HG03378 (cell line): ENCODE results near the gene ZNF844.
"Not testable (repeated sequence)": the region's sequence is repeated elsewhere in the genome, so short reads cannot be mapped to it uniquely, and the experiment has no call there.

Experiments
- ATAC-seq: cut with Tn5 transposase; IDR thresholded peaks from one replicate; pipeline ENCODE4 v1.9.1; 2021; ENCODE audit warnings: mild to moderate bottlenecking, moderate library complexity; ENCODE audit not compliant: unreplicated experiment

The ZNF844 gene

GRCh38 chr19:12064590-12065538 lies at the start of gene ZNF844:
TSS of gene ZNF844 (plus strand) at chr19:12064731. CDS start at chr19:12064874, 143 bp downstream.
- ATAC-seq = peak; percentile 76

DNA sequence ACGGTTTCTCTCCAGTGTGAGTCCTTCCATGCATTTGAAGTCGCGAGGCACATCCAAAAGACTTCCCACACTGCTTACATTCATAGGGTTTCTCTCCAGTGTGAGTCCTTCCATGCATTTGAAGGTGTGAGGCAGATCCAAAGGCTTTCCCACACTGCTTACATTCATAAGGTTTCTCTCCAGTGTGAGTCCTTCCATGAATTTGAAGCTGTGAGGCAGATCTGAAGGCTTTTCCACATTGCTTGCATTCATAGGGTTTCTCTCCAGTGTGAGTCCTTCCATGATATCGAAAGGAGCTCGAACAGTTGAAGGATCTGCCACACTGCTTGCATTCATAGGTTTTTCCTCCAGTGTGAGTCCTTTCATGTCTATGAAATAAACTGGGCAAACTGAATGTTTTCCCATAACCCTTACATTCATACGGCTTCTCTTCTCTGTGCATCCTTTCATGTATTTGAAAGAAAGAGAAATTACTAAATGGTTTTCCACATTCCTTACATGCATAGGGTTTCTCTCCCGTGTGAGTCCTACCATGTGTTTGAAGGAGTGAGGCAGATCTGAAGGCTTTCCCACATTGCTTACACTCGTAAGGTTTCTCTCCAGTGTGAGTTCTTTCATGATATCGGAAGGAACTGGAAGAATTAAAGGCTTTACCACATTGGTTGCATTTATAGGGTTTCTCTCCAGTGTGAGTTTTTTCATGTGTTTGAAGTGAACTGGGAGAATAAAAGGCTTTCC lies 49.3 kb upstream of the ZNF844 start:
- no peak for ATAC-seq

GRCh38 chr19:12015753-12016116 lies 48.8 kb upstream of the ZNF844 start:
- no peak for ATAC-seq

- no peak for ATAC-seq
Measured at GRCh38 chr19:12034198-12034597, 30.3 kb upstream of the ZNF844 start.

- ATAC-seq = no peak
Measured at GRCh38 chr19:12034620-12035019, 29.9 kb upstream of the ZNF844 start.

DNA sequence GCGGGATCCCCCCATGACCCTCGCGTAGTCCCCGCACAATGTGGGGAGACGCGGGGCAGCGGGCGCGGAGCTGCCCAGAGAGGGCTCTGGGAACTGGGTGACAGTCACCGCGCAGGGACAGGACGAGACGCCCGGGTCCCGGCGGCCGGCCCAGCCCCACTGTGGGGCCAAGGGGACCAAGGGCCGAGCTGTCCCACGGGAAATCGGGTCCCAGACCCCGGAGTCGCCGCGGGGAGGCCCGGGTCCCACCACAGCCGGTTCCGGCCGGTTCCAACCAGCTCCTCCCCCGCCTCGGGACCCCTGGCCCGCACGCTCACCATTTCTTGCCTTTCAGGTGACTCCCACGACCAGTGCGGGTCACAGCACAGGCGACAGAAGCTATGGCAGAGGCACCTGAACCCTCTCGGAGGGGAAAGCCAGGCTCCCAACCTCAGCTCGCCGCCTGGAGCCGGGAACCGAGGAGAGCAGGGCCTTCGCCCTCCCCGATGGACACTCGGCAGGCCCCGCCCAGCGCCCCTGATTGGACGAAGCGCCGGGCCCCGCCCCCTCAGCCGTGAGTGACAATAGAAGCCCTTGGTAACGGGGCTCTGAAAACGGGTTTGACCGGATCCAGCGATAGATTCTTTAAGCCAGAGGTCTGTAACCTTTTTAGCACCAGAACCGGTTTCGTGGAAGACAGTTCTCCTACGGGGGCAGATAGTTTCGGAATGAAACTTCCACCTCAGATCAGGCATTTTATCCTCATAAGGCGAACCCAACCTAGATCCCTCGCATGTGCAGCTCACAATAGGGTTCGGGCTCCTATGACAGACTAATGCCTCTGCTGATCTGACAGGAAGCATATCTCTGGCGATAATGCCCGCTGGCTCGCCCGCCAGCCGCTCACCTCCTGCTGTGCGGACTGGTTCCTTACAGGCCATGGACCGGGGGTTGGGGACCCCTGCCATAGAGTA lies 29.0 kb upstream of the ZNF844 start, which contains the start of gene ZNF433:
ZNF433 (minus strand) TSS at position 460 of the 953 bp plus-strand sequence; CDS start at position 320, 140 bp downstream.
- ATAC-seq = peak; percentile 70

- no peak for ATAC-seq
Measured at GRCh38 chr19:12042893-12043292, 21.6 kb upstream of the ZNF844 start.

- ATAC-seq = no peak
Measured at GRCh38 chr19:12043752-12044422, 20.6 kb upstream of the ZNF844 start.

- ATAC-seq = no peak
Measured at GRCh38 chr19:12047868-12048267, 16.7 kb upstream of the ZNF844 start.

DNA sequence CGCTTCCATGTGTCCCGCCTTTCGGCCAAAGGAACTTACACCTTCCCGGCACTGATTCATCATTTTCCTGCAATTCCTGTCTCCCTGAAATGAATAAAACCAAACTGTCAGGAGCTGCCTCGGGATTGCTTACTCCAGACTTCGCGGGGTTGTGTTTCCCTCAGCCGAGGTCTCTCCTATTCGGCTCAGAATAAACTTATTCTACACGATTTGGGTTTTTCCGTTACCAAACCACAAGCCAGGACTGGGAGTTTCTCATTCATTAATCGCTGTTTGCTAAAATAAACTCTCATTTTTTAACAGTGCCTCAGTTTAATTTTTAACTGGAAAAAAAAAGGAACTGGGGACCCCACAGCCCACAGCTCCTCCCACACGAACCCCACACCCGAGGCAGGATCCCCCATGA lies 12.4 kb upstream of the ZNF844 start:
- no peak for ATAC-seq

GRCh38 chr19:12052497-12053169 lies 11.9 kb upstream of the ZNF844 start, which contains the start of gene ZNF878:
TSS of gene ZNF878 (minus strand) at chr19:12052961. CDS start at chr19:12052801, 160 bp downstream.
- peak; percentile 50 for ATAC-seq

DNA sequence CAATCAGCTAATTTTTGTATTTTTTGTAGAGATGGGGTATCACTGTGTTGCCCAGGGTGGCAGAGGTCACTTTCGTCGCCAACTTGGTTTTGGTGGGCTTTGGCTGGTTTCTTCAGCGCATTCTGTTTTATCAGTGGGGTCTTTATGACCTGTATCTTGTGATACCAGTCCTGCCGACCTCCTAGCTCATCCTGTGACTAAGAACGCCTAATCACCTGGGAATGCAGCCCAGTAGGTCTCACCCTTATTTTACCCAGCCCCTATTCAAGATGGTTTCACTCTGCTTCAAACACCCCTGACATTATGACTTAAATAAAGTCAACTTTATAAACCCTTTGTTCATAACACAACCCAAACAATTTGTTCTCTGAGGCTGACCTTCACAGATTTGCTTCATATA lies 8.7 kb upstream of the ZNF844 start:
- ATAC-seq = no peak

GRCh38 chr19:12075538-12076139 lies 11.1 kb downstream of the ZNF844 start:
- no peak for ATAC-seq

DNA sequence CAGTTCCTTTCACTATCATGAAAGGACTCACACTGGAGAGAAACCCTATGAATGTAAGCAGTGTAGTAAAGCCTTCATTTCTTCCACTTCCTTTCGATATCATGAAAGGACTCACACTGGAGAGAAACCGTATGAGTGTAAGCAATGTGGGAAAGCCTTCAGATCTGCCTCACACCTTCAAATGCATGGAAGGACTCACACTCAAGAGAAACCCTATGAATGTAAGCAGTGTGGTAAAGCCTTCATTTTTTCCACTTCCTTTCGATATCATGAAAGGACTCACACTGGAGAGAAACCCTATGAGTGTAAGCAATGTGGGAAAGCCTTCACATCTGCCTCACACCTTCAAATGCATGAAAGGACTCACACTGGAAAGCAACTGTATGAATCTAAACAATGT lies 11.8 kb downstream of the ZNF844 start:
- not testable (repeated sequence) for ATAC-seq

DNA sequence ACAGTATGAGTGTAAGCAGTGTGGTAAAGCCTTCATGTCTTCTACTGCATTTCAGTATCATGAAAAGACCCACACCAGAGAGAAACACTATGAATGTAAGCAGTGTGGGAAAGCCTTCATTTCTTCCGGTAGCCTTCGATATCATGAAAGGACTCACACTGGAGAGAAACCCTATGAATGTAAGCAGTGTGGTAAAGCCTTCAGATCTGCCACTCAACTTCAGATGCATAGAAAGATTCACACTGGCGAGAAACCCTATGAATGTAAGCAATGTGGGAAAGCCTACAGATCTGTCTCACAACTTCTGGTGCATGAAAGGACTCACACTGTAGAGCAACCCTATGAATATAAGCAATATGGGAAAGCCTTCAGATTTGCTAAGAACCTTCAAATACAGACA lies 12.8 kb downstream of the ZNF844 start:
- no peak for ATAC-seq

DNA sequence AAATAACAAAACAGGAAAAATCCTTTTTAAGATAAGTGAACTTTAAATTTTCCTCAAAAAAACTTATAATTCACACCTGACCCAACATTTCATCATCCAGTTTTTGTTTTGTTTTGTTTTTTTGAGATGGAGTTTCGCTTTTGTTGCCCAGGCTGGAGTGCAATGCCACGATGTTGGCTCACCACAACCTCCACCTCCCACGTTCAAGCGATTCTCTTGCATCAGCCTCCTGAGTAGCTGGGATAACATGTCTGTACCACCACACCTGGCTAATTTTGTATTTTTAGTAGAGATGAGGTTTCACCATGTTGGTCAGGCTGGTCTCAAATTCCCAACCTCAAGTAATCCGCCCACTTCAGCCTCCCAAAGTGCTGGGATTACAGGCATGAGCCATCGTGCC lies 18.8 kb downstream of the ZNF844 start:
- not testable (repeated sequence) for ATAC-seq

DNA sequence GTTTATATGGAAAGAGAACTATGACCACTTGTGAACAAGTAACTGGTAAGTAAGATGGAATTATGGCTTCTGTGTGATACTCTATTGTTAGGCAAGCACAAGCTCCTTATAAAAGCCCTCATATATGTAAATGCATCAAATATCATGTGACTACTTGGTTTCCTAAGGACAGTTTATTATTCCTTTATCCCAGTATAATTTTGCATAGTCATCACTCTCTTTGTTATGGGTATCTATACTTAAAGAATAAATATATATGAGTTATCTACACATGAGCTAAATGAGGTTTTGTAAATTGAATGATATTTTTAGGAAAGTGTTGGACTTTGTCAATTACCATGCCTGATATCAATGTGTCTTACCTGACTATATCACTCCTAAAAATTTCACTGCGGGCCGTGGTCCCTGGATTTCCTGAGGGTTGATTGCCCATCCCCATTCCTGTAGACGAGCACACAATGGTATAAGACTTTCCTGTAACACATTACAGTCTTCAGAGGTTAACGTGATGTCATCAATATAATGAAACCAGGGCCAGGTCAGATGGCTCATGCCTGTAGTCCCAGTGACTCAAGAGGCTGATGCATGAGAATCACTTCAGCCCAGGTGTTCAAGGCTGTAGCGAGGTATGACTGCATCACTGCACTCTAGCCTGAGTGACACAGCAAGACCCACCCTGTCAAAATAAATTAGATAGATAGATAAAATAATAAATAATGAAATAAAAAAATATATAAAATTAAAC lies 20.7 kb downstream of the ZNF844 start:
- no peak for ATAC-seq

GRCh38 chr19:12090807-12091206 lies 26.3 kb downstream of the ZNF844 start:
- ATAC-seq = no peak
